ENCODE measurements around the gene NAT16.
A peak's percentile ranks its signal among the peaks of the same experiment; 100 is the strongest.
"Not testable (repeated sequence)": the region's sequence is repeated elsewhere in the genome, so short reads cannot be mapped to it uniquely, and the experiment has no call there.

NAT16 gene

DNA sequence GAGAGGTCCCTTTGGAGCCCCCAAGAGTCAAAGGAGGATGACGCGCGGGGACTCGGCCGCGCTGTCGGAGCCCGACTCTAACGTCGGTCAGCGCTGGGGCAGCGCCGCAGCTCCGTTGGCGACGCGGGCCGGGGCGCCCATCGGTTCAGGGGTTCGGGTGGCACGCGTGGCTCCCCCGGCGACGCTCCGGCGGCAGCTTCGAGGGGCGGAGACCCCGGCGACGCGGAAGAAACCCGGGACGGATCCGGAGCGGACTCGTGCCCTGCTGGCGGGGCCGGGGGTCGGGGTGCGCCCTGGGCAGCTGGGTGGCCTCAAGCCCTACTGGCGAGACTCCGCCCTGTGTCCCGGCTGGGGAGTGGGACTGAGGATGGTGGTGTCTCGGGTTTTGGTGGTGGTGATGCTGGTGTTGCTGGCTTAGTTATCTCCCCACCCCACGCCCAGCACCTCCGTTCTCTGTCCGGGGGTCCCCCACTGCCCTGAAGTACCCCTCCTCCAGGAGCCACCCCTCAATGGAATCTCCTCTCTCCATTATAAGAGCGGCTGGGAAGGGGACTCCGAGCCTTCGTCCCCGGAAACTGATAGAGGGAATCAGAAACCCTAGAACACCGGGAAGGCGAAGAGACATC lies at the start of gene NAT16:
Gene NAT16 (minus strand): TSS at position 164 of the 626 bp plus-strand sequence. CDS start 5,486 bp downstream, outside the sequence.
- DNase-seq = no peak

- no peak for DNase-seq
Observed at GRCh38 chr7:101226721-101227120, 46.6 kb upstream of the NAT16 start.

DNA sequence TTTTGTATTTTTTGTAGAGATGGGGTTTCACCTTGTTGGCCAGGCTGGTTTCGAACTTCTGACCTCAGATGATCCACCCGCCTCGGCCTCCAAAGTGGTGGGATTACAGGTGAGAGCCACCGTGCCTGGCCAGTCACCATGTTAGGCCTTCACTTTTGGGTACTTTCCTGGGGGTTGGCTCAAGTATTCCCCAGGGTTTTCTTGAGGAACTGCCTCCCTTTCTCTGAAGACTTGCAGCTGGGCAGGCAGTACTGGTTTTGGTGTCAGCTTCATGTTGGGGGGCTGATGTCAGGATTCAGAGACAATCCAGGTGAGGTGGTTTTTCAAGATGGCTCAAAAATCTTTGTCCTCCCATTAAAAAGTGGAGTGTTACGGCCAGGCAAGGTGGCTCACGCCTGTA lies 45.6 kb upstream of the NAT16 start:
- DNase-seq = no peak

GRCh38 chr7:101223528-101223927 lies 43.4 kb upstream of the NAT16 start:
- DNase-seq = no peak

GRCh38 chr7:101222275-101222830 lies 42.3 kb upstream of the NAT16 start:
- no peak for DNase-seq

GRCh38 chr7:101220295-101220694 lies 40.2 kb upstream of the NAT16 start:
- no peak for DNase-seq

DNA sequence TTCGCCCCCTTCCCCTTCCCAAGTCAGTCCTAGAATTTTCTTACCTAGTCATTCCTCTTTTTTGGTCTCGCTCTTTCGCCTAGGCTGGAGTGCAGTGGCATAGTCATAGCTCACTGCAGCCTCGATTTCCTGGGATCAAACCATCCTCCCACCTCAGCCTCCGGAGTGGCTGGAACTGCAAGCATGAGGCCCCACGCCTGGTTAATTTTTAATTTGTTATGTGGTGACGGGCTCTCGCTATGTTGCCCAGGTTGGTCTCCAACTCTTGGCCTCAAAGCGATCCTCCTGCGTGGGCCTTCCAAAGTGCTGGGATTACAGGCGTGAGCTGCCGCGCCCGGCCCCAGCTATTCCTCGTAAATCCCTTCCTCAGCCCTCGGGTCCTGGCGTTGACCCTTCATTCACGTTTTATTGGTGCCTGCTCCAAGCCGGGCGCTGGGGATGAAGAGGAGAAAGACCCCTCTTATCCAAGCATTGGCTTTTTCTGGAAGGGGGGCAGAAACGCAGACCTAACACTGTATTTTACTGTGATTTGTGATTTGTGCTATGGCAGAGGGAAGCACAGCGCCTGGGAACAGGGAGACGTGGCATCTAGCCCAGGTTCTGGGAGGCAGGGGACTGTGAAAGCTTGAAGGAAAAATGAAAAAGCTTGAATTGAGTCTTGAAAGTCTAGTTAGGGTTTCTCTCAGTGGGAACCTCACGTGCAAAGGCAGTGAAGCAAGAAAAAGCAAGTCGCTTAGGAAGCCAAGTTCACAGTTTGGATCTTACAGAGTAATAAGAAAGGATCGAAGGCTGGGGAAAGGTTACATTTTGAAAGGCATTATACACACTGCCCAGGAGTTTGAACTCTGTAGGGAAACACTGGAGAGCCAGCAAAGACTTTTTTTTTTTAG lies 38.4 kb upstream of the NAT16 start:
- DNase-seq = no peak

GRCh38 chr7:101217388-101218235 lies 37.5 kb upstream of the NAT16 start, which contains the start of the genes PLOD3 and ZNHIT1:
Gene PLOD3 (minus strand): TSS chr7:101217581. CDS start chr7:101217274, 307 bp downstream.
Gene ZNHIT1 (plus strand): TSS chr7:101218165. CDS start chr7:101218196, 31 bp downstream.
- peak; percentile 91 for DNase-seq

- no peak for DNase-seq
Observed at GRCh38 chr7:101216860-101217387, 36.8 kb upstream of the NAT16 start.

DNA sequence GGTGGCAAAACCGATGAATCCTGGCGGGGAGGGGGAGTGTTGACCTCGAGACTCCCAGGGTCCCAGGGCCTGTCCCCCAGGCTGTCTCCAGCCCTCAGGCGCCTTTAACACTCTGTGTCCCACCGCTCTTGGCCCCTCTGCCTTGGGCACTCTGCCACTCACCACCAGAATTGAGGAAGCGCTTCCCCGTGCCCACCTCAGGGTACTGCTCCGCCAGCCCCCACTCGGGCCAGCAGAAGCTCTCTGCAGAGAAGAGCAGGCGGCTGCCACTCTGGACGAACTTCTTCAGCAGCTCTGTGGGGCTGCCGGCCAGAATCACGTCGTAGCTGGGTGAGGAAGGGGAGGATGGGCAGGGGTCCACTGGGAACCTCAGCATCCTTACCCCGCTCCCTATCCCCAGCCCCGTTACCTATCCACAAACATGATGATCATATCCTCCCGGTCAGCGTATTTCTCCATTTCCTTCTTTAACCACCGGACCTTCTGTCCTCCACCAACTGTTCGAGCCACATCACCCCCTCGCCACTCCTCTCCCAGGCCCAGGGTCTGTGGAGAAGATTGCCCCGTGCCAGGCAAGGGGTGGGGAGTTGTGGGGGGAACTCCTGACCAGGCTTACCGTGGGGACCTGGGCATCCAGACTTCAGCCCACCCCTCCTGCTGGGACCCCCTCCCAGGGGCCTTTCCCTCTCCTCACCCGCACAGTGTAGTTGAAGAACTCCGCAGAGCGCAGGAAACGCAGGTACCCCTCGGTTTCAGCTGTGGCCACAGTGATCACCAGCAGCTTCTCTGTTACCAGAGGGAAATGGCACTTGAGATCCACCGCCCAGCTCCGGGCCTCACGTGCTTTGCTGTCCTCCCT lies 36.1 kb upstream of the NAT16 start:
- no peak for DNase-seq

- no peak for DNase-seq
Observed at GRCh38 chr7:101212014-101212413, 31.9 kb upstream of the NAT16 start.

- no peak for DNase-seq
Observed at GRCh38 chr7:101211501-101211900, 31.4 kb upstream of the NAT16 start.

GRCh38 chr7:101210143-101210542 lies 30.1 kb upstream of the NAT16 start:
- DNase-seq = no peak

GRCh38 chr7:101208794-101209193 lies 28.7 kb upstream of the NAT16 start:
- no peak for DNase-seq

DNA sequence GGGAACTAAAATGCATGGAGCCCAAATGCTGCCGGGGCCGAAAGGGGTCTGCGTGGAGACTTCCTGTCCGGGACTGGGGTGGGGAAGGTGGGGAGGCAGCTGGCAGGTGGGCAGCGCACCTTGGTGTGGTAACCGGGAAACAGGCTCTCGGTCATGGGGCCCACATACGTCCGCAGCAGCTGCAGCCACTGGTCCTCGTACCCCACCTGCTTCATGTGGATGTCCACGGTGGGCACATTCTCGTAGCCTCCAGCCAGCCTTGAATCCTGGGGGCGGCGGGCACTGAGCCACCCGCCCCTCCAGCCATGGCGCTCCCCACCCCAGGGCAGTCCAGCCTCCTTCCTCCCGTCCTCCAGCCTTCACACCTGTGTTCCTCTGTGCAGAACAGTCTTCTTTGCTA lies 27.4 kb upstream of the NAT16 start:
- no peak for DNase-seq

DNA sequence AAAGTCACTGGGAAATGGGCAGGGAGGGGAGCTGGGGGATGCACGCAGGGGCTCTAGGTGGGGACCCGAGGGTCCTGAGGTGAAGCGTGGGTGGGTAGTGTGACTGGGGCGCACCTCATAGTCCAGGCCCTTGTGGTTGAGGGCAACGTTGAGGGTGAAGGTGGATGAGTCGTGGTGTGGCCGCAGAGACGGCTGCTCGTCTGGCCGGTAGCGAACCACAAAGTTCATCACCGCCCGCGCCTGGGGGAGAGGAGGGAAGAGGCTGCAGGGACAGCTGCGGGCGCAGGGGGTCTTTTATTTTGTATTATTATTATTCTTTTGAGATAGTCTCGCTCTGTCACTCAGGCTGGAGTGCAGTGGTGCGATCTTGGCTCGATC lies 26.6 kb upstream of the NAT16 start:
- DNase-seq = no peak

GRCh38 chr7:101205901-101206664 lies 26.0 kb upstream of the NAT16 start:
- DNase-seq = no peak

DNA sequence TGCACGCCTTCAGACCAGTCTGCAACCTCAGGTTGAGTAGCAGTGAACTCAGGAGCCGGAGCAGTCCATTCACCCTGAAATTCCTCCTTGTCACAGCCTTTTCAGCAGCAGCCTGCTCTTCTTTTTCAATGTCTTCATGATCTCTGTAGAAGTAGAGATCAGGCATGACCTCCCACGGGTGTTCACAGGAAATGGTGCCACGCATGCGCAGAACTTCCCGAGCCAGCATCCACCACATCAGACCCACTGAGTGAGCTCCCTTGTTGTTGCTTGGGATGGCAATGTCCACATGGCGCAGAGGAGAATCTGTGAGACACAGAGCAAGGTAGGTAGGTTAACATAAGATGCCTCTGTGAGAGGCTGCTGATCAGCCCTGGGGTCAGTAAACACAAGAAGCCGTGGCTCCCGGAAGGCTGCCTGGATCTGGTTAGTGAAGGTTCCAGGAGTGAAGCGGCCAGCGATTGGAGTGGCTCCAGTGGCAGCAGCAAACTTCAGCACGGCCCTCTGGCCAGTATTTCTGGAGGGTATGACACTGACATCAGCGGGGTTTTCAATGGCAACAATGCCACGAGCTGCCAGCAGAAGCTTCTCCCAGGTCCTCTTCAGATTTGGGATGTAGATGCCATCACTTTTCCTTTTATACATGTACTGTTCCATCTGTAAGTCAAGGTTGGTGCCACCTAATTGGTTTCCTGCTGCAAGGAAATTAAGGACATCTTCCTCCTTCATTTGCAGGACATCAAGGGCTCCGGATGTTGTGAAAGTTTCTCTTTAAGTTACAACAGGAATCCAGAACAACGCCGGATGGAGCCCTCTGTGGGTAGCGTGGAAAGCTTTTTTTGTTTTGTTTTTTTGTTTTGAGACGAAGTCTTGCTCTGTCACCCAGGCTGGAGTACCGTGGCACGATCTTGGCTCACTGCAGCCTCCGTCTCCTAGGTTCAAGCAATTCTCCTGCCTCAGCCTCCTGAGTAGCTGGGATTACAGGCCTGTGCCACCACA lies 23.9 kb upstream of the NAT16 start:
- DNase-seq = not testable (repeated sequence)

DNA sequence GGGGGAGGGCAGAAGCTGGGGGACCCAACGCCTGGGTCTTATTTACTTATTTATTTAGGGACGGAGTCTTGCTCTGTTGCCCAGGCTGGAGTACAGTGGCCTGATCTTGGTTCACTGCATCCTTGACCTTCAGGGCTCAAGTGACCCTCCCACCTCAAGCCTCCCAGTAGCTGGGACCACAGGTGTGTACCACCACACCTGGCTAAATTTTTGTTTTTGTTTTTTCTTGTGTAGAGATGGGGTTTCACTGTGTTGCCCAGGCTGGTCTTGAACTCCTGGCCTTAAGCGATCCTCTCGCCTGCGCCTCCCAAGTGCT lies 22.5 kb upstream of the NAT16 start:
- DNase-seq = no peak
